Epidermal melanocyte (primary cell): ENCODE results near the gene BZW2.

Source experiments
- DNase-seq: peaks from one replicate; pipeline ENCODE4 v3.0.0; 2011; ENCODE audit warnings: low spot score; ENCODE audit not compliant: insufficient read length

BZW2 gene

DNA sequence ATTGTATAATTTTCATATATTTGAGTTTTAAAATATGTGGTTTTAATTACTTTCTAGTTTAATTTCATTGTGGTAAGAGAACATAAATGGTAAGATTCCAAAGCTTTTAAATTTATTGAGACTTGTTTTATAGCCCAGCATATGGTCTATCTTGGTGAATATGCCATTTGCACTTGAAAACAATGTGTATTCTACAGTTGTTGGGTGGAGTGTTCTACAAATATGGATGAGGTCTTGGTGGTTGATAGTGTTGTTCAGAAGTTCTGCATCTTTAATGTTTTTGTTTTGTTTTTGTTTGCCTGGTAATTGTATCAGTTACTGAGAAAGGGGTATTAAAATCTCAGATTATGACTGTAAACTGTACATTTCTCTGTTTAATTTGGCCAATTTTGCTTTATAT is 69.9 kb downstream of the BZW2 start:
- DNase-seq, result no peak

DNA sequence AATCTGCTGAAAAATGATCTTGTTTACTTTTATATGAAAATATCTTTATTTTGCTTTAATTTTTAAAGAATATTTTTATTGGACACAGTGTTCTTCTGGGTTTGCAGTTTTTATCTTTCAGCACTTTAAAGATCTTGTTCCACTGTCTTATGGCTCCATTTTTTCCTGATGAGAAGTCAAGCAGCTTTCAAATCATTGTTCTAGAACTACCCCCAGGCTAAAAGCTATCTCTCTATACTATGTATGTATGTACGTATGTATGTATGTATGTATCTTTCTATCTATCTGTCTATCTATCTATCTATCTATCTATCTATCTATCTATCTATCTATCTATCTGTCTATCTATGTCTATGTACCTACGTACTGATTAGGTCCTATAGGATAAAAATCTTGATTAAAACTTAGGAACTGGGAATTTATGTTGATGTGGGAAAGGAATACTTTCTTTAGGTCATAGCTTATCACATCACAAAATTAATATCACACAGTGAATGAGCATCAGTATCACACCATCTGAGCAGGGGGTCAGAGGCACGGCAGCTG is 72.2 kb downstream of the BZW2 start:
- DNase-seq, result no peak

DNA sequence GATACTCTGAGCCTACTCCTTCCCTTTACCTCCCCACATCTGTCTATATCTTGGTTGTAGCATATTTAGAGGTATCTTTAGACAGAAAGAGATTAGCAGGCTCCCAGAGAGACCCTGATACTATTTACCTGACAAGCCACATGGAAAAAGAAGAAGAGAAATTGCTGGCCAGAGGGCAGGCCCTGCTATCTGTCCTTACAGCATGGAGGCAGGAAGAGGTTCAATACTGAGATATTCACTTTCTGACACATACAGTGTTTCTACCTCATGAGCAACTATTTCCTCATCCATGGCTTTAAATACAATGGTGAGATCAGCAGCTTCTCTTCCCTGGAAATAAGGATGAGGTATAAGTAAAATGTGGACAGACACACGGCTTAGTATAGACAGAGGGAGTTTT is 73.7 kb downstream of the BZW2 start:
- no peak for DNase-seq

DNA sequence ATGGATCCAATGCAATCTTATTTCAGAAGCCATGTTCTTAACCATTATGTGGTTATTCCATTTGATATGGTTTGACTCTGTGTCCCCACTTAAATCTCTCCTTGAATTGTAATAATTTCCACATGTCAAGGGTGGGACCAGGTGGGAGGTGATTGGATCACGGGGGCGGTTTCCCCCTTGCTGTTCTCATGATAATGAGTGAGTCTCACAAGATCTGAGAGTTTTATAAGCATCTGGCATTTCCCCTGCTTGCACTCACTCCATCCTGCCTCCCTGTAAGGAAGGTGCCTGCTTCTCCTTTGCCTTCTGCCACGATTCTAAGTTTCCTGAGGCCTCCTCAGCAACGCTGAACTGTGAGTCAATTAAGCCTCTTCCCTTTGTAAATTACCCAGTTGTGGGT is 75.6 kb downstream of the BZW2 start:
- DNase-seq, result no peak

DNA sequence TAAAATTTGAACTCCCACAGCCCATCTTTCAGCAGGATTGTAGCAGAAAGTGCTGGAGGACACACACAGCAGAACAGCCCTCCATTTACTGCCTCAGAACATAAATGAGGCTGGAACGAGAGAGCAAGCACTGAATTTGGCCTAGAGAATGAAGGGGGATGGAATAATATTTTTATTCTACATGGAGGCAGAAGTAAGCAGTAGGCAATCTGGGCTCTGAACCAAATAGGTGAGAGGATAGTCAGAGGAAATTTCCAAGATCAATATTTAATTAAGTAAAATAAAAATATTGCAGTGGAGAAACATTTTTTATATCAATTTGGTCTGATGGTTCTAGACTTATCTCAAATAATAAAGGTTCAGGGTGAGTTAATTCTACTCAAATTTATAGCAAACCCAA is 78.4 kb downstream of the BZW2 start:
- no peak for DNase-seq

DNA sequence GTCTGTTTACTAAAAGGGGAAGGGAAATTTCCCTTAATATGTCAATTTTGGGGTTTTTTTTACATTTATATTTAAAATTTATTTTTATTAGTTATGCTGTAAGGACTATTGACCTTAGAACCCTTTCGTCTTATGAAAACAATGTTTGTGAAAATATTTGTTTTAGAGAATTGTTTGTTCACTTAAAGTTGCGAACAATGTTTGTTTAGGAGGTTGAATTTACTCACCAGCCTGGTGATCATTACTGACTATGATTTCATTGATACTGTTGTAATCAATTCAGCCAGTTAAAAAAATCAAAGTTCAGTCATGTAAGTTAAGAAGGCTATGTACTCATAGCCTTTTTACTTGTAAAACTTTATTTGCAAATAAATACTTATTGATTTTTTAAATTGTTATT is 80.2 kb downstream of the BZW2 start:
- no peak for DNase-seq

DNA sequence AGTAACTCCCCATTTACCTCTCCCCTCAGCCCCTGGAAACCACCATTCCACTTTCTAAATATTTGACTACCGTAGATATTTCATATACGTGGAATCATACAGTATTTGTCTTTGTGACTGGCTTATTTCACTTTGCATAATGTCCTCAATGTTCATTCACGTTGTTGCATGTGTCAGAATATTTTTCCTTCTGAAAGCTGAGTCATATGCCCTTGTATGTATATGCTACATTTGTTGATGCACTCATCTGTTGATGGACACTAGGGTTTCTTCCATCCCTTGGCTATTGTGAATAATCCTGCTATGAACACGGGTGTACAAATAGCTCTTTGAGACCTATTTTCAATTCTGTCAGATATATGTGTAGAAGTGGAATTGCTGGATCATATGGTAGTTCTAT is 81.8 kb downstream of the BZW2 start:
- no peak for DNase-seq

DNA sequence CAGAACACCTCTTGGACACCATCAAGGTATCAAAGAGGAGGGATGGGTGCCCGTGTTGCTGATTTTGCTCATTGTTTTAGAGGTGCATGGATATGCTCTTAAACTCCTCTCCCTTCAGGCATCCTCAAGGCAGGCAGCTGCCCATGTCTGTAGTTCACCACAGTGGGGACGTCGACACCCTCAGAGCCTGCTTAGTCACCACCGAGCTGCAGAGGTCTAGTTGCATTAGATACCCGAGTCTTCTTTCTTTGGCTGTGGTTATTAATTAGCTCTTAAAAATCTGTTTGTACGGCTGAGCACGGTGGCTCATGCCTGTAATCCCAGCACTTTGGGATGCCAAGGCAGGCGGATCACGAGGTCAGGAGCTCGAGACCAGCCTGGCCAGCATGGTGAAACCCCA is 82.8 kb downstream of the BZW2 start:
- no peak for DNase-seq

DNA sequence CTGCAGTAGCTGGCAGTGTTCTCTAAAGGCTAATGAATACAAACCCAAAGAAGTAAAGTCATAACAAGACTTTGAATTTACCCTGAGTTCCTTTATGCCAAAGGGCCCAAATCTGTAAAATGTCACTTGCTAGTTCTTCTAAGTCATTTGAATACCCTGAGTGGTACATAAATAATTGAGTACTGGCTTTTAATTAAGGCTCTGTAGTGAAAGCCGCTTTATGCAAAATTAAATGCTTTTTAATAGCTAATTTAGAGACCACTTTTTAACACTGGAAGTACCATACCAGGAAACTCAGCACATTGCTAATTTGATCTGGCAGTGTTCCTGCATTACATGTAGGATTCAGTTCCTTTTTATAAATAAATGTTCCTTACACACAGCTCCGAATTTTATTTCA is 83.6 kb downstream of the BZW2 start:
- DNase-seq, result no peak

DNA sequence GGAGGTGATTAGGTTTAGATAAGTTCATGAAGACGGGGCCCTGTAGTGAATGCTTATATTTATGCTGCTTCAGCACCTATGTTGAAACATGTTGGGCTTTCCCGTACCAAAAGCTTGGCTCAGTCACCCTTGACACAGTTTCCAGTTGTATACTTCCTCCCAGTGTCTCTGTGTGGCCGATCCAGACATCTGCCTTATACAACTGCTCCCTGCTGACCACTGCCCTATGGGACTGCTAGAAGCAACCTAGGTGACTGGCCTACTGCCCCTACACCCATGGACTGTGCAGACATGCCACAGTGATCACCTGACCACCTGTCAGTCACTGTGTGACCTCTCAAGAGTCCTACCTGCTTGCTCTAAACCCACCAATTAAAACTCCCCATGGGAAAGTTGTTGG is 85.0 kb downstream of the BZW2 start:
- no peak for DNase-seq

DNA sequence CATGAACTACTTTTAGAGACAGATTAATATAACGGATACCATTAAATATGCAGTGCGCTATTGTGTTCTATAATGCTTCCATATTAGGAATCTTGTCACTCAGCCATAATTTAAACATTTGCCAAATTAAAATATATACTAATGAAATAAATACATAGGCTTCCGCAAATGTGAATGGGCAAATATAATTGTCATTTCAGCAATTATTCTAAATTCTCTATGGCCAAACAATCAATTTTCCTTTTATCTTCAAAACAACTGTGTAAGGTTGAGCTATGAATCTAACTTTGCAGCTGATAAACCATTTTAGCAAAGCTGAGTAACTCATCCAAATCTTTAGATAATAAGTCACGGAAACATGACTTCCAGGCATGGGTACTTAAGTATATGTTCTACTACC is 86.8 kb downstream of the BZW2 start:
- DNase-seq, result no peak

DNA sequence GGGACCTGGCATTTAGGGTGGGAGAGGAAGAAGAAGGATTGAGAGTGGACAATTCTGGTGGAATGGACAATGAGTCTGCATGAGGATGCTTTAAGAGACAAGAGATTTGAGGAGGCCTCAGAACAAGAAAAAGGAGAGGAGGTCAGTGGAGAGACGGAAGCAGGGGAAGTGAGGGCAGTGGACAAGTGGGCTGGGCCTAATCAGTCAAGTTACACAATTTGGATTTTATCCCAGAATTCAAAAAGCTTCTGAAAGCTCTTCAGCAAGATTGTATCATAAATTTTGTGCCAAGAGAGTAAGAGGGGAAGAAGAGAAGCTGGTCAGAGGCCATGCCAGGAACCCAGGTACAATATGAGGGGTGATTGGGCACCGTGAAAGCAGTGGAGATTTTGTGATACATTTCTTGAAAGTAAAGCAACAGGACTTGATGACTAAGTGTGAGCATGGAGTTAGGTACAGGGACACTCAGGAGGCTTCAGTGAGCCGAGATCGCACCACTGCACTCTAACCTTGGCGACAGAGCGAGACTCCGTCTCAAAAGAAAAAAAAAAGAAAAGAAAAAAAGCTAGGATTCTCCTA is 88.3 kb downstream of the BZW2 start:
- no peak for DNase-seq

DNA sequence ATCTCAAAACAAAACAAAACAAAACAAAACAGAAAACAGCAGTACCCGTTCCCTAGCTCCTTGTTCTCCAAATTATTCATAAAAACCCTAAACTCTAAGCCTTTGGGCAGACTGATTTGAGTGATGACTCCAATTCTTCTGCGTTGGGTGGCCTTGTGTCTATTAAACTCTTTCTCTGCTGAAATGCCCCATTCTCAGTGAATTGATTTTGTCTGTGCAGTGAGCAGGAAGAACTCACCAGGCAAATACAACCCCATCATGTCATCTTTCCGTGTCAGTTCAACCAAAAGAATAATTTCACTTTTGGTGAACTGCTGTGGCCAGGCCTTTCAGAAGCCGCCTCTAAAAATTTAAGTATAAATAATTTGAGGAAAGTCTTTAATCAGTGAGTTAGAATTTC is 89.0 kb downstream of the BZW2 start:
- DNase-seq, result no peak

DNA sequence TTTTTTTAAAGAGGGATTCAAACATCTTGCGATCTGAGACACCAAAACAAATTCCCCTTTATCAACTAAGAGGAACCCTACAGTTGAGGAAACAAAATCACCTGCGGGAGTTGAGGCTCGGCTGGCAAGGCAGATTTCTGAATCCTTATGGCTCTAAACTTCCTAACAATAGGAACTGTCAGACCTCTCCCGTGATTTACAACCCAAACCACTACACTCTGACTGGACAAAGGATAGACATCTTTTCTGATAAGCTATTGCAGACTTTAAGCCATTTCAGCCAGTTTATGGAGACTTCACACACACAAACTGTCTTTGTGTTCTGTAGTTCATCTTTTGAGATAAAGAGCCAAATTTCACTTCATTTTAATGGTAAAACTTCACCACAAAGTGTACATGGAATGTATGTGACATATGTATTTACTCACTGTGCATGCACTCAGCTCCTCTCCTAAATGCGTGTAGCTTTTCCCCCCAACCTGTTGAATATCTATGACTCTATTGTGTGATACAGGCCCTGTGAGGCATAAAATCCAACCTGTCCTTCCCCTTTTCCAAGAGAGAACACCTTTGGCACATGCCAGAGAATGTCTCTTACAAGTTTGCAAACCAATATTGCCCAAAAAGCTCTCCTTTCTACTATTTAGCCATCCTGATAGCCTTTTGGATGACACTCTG is 92.2 kb downstream of the BZW2 start:
- no peak for DNase-seq

DNA sequence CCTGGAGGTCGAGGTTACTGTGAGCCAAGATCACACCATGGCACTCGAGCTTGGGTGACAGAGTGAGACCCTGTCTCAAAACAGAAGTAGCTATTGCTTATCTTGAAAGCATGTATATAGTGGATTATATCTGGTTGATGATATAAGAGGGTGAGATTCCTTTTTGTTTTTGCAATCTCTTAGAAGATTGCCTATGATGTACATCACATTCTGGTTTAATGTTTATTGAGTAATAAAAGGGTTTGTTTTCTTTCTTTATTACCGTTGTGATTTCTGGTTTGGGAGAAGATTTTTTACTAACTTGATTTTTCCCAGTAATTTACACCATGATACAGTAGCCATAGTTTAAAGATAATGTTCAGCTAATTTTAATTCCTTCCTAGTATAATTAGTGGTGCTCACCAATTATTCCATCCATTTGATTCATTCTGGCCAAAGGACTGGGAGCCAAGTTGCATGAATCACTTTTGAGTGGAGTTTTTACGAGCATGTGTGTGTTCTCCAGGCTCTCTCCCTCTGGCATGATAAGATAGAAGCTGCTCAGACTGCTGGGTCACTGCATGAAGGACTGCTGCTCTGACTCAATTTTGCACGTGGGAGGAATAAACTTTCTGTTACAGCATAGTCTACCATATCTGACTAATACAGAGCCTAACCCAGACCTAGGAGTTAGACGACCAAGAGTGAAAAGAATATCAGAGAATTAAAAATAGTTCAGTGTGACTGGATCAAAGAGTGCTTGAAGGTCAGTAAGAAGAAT is 94.1 kb downstream of the BZW2 start:
- peak; percentile 67 for DNase-seq

DNA sequence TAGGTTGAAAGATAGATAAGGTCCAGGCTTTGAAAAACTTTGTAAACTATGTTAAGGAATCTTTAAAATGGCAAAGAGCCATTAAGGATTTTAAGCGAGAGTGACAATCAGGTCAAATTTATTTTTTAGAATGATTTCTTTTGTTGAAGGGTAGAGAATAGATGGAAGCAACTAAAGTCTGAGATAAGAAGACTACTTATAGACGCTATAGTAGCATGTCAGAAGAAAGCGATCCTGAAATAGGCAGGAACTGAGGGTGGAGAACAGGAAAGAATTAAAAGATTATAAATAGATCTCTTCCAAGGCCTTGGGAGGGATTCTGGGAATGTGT is 94.6 kb downstream of the BZW2 start:
- DNase-seq, result no peak

DNA sequence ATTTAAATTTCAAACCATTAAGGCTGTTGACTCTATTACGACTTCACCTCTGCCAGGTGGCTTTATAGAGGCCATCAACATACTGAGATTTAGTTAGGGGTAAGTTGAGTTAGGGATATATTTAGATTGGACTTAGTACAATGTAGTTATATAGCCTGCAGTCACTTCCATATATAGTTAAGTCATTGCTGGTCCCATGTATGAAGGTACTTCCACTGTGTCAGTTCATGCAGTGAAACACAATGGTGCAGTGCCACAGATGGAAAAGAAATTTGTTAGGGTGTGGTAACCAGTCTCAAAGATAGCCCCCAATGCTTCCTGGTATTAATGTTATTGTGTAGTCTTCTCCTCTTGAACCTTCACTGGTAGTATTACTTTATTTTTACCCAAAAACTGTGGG is 95.0 kb downstream of the BZW2 start:
- no peak for DNase-seq

DNA sequence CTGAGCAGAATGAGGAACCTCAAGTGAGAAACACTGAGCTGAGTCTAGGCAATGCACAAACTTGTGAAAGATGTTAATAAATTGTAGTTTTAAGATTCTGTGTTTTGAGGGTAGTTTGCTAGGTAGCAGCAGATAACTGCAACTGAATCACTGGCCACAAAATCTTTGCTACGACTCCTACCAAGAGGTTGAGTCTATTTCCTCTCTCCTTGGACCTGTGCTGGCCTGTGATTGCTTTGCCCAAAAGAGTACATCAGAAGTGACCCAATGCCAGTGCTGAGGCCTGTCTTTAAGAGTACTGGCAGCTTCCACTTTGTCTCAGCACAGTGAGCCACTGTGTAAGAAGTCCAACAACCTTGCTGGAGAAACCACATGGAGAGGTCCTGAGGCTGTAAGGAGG is 95.7 kb downstream of the BZW2 start:
- no peak for DNase-seq

DNA sequence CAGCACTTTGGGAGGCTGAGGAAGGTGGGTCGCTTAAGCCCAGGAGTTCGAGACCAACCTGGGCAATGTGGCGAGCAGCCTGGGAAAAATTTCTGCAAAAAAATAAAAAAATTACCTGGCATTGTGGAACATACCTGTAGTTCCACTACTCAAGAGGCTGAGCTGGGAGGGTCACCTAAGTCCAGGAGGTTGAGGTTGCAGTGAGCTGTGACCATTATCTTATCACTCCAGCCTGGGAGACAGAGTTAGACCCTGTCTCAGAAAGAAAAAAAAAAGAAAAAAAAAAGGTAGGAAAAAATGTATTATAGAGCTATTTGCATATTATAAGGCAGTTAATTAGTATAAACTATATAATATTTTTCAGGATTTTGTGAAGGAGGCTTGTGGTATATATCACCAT is 96.6 kb downstream of the BZW2 start:
- no peak for DNase-seq

DNA sequence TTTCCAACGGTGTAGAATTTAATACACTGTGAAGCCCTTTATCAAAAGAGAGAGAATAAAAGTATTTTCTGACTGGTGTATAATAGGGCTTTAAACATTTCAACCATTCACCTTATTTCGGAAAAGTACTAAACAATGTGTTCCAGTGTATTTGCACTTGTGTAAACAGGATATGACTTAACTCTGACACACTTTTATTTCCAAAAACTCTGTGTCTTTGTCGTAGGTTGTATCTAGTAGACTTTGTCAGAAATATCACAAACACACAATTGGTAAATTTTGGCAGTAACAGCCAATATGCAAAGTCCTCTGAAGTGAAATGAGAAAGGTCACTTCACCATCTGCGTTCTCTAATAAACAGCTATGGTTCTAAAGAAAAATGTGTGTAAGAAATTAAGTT is 97.3 kb downstream of the BZW2 start:
- no peak for DNase-seq

DNA sequence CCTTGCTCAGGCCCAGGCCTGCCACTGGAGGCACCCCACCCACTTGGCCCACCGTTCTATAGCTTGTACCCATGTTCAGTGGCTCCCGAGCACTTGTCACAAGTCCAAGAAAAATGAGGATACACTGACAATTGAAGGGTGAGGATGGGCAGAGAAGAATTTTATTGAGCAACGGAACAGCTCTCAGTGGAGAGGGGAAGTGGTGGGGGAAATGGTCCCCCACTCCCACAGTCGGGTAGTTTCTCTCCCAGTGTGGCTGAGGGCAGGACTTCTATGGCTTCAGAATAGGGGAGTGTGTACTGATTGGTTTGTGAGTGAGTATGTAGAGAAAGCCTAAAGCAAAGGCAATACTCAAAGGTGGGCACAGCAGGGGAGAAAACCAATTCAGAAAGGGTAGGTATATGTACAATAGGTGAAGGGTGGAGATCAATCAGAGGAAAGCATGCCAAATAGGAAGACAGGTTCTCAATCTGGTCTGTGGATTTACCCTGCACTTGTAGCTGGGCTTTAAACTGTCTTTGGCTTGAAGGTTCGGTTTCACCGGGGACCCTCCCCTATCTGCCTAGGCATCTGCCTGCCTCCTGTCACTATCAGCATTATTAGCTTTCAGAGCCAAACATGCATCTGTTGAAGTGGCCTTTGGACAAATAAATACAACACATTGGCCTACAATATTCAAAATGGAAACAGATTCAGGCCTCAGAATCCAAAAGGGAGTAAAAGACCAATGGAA is 98.7 kb downstream of the BZW2 start:
- DNase-seq, result no peak

DNA sequence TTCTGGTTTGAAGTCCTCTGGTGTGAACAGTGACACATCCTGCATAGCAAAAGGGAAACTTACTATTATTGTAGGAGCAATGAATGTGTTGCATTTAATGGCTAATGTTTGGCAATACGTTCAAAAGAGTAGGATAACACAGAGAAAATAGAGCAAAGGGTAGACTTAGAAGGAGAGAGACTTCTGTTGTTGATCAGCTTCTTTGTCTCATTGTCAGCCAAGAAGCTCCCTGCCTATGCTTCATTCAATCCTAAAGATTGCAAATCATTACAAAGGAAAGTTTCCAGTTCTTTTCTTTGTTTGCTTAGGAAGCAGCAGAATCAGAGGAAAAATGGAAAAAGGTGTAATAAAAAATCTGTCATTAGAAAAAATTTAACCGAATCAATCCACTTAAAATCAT is 99.7 kb downstream of the BZW2 start:
- no peak for DNase-seq
